Measurements from ENCODE around the gene THRSP. TPM values are rescaled to one million over a fixed set of nuclear protein-coding genes. Genes with fewer than 3 reads are reported as not detected.

THRSP gene
- total and polyA plus RNA-seq, 2 of the 4 experiments (the other 2 are of a cell fraction), result not detected

DNA sequence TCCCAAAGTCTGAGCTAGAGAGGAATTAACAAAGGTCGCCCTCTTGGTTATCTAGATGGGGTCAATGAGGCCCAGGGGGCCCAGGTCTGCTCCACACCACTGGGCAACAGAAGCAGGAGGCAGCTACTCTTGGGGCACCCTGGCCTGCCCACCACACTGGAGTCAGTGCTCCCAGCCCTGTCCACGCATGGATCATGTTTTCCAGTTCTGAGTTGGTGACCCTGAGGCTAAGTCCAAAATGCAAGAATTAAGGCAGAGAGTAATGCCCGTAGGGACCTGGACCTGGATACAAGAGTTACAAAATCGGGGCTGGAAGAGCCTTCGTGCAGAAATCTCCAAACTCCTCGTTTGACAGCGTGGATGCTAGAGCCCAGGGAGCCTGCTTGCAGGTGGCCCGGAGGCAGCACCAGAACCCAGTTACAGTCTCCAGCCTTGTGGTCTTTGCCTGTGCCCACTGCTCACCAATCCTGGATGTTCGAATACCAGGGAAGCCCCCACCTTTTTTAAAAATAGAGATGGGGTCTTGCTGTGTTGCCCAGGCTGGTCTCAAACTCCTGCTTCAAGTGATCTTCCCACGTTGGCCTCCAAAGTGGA, 6.1 kb upstream of the THRSP start:
- Histone ChIP-seq H2AK5ac (ENCODE audit: low read depth, low read length) (no peak overlapping the region), H4K5ac (ENCODE audit: low read depth, low read length) (no peak overlapping the region), H4K91ac (ENCODE audit: insufficient read depth, low read depth, low read length) (no peak overlapping the region), H3K56ac (ENCODE audit: extremely low read depth, insufficient read depth, low read length) (no peak overlapping the region), H3K23ac (ENCODE audit: low read depth, low read length) (no peak overlapping the region), H3K4me2 (ENCODE audit: low read depth, low read length) (no peak overlapping the region), H2BK120ac (ENCODE audit: low read depth, low read length) (no peak overlapping the region), H4K8ac (ENCODE audit: low read depth in 2 of 2, low read length in 2 of 2) (no peak overlapping the region), H3K18ac (ENCODE audit: low read depth, low read length) (no peak overlapping the region), H2BK15ac (ENCODE audit: low read depth, low read length) (no peak overlapping the region), H2AFZ (replicated peaks; ENCODE audit: low read length, poor library complexity) (no peak overlapping the region), H3K4ac (ENCODE audit: low read depth, low read length) (no peak overlapping the region), H2AK9ac (replicated peaks; ENCODE audit: low read depth, low read length, poor library complexity) (no peak overlapping the region), H2BK20ac (ENCODE audit: low read depth, low read length) (no peak overlapping the region), H3K79me1 (ENCODE audit: low read depth in 1 of 2, low read length in 2 of 2) (no peaks in the 10 kb centered on the region; a peak in 2 of 4 replicates), H3K9me1 (ENCODE audit: insufficient read depth, low read length) (peaks cover 2% of the 10 kb centered on the region; the same call in 1 of the 2 replicates), H3K14ac (replicated peaks; ENCODE audit: low read depth, low read length) (no peak overlapping the region), H3K9ac (ENCODE audit: low read depth, low read length) (no peak overlapping the region), H3K36me3 (ENCODE audit: control insufficient read depth, insufficient read depth, low read length) (no peaks in the 10 kb centered on the region), H2BK5ac (ENCODE audit: low read depth, low read length, poor library complexity, severe bottlenecking) (no peak overlapping the region), H3K9me3 (ENCODE audit: control insufficient read depth, insufficient read depth, low read length) (no peaks in the 10 kb centered on the region), H3K27ac (ENCODE audit: insufficient read depth, low read length) (no peak overlapping the region), H4K20me1 (ENCODE audit: insufficient read depth, low read length) (no peaks in the 10 kb centered on the region), H3K4me1 (ENCODE audit: control insufficient read depth, insufficient read depth, low read length) (no peaks in the 10 kb centered on the region; the same call in 1 of the 2 replicates), H3K4me3 (ENCODE audit: insufficient read depth, low read depth, low read length) (no peak overlapping the region), H3K27me3 (ENCODE audit: control insufficient read depth, insufficient read depth, low read length) (no peaks in the 10 kb centered on the region)
- dilution Hi-C loops (cut with HindIII; ENCODE audit: low sequenced_read_pairs, unreplicated experiment) (no loop called here), intact Hi-C loops (cut with micrococcal nuclease) (no loop called here), in situ Hi-C loops (cut with MboI; ENCODE audit: low sequenced_read_pairs) (no loop called here)
- ChIA-PET CTCF (interaction anchor here (0.5 kb wide), 1 partner anchor 99 kb away, joined by 3 read pairs; no protein-coding TSS in a partner anchor), POLR2A (ENCODE audit: unreplicated experiment) (no interaction called here)
- TF ChIP-seq MXI1 (IDR thresholded peaks at IDR 0.05; ENCODE audit: borderline replicate concordance, low read depth, low read length), result no peak
- no peak for TF ChIP-seq NFE2L2 (IDR thresholded peaks at IDR 0.05; ENCODE audit: low read depth, low read length)
- TF ChIP-seq POLR2A (IDR thresholded peaks at IDR 0.05; ENCODE audit: low read depth, low read length), result no peak
- no peak for TF ChIP-seq MAFK (IDR thresholded peaks at IDR 0.05; ENCODE audit: low read depth, low read length)
- no peak for TF ChIP-seq RAD21 (IDR thresholded peaks at IDR 0.05; ENCODE audit: low read length)
- no peak for TF ChIP-seq RCOR1 (IDR thresholded peaks at IDR 0.05; ENCODE audit: insufficient replicate concordance, low read length)
- no peak for TF ChIP-seq SMC3 (IDR thresholded peaks at IDR 0.05; ENCODE audit: low read depth, low read length)
- TF ChIP-seq, protein P1, sequence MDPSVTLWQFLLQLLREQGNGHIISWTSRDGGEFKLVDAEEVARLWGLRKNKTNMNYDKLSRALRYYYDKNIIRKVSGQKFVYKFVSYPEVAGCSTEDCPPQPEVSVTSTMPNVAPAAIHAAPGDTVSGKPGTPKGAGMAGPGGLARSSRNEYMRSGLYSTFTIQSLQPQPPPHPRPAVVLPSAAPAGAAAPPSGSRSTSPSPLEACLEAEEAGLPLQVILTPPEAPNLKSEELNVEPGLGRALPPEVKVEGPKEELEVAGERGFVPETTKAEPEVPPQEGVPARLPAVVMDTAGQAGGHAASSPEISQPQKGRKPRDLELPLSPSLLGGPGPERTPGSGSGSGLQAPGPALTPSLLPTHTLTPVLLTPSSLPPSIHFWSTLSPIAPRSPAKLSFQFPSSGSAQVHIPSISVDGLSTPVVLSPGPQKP (IDR thresholded peaks at IDR 0.05; ENCODE audit: borderline replicate concordance, low read depth, low read length), result no peak
- TF ChIP-seq CHD1 (IDR thresholded peaks at IDR 0.05; ENCODE audit: low read depth, low read length), result no peak
- TF ChIP-seq CEBPB (IDR thresholded peaks at IDR 0.05; ENCODE audit: low read depth, low read length), result no peak
- no peak for TF ChIP-seq FOS (IDR thresholded peaks at IDR 0.05; ENCODE audit: low read depth, low read length)
- TF ChIP-seq BHLHE40 (IDR thresholded peaks at IDR 0.05; ENCODE audit: low read depth, low read length), result no peak
- no peak for TF ChIP-seq RFX5 (IDR thresholded peaks at IDR 0.05; ENCODE audit: low read depth, low read length)
- WGBS, 2 experiments (ENCODE audit: extremely low coverage in 2 of 2, insufficient read length in 1 of 2), result 83% methylated on average over 5 of the region's 10 CpGs; no CpG with 5 or more reads in 1 of the 2 experiments
- no TSS peak for BruUV-seq (replicated peaks)
- ATAC-seq (ENCODE audit: low read depth) (no peak), DNase-seq (no peak)

Data from IMR-90 (cell line).